NOMO-1 treated with dmso at 0.1 percent for 144 hours (cell line): Measurements from ENCODE around the gene DLG2.
"Not testable (repeated sequence)": the region's sequence is repeated elsewhere in the genome, so short reads cannot be mapped to it uniquely, and the experiment has no call there.

Experiments
- DNase-seq: peaks from one replicate; lab custom pipeline; 2025; ENCODE audit not compliant: unreplicated experiment; lab: John Stamatoyannopoulos, UW

Gene DLG2

GRCh38 chr11:83464160-83464944, 2162.8 kb downstream of the DLG2 start:
- DNase-seq: no peak

GRCh38 chr11:83459798-83460197, 2167.3 kb downstream of the DLG2 start:
- no peak for DNase-seq

- DNase-seq: no peak
These were observed 2170.6 kb downstream of the DLG2 start for GRCh38 chr11:83456566-83456965.

GRCh38 chr11:83456075-83456474, 2171.1 kb downstream of the DLG2 start:
- DNase-seq: no peak

GRCh38 chr11:83455356-83455755, 2171.8 kb downstream of the DLG2 start:
- no peak for DNase-seq

GRCh38 chr11:83454674-83455073, 2172.5 kb downstream of the DLG2 start:
- no peak for DNase-seq

- no peak for DNase-seq
These were observed 2177.7 kb downstream of the DLG2 start for GRCh38 chr11:83449338-83449913.

- no peak for DNase-seq
These were observed 2178.5 kb downstream of the DLG2 start for GRCh38 chr11:83448686-83449085.

- not testable (repeated sequence) for DNase-seq
These were observed 2183.3 kb downstream of the DLG2 start for GRCh38 chr11:83443880-83444279.

GRCh38 chr11:83441601-83442000, 2185.5 kb downstream of the DLG2 start:
- no peak for DNase-seq

- DNase-seq: no peak
These were observed 2186.0 kb downstream of the DLG2 start for GRCh38 chr11:83441171-83441570.

GRCh38 chr11:83438438-83438837, 2188.7 kb downstream of the DLG2 start:
- DNase-seq: peak; percentile 9

- no peak for DNase-seq
These were observed 2189.2 kb downstream of the DLG2 start for GRCh38 chr11:83437939-83438338.

GRCh38 chr11:83436855-83437254, 2190.3 kb downstream of the DLG2 start:
- no peak for DNase-seq

GRCh38 chr11:83434812-83435211, 2192.3 kb downstream of the DLG2 start:
- not testable (repeated sequence) for DNase-seq

- no peak for DNase-seq
These were observed 2199.2 kb downstream of the DLG2 start for GRCh38 chr11:83427943-83428342.

GRCh38 chr11:83427501-83427900, 2199.6 kb downstream of the DLG2 start:
- DNase-seq: no peak

GRCh38 chr11:83425137-83425466, 2202.0 kb downstream of the DLG2 start:
- DNase-seq: no peak

- DNase-seq: no peak
These were observed 2202.6 kb downstream of the DLG2 start for GRCh38 chr11:83424376-83425136.

- not testable (repeated sequence) for DNase-seq
These were observed 2204.5 kb downstream of the DLG2 start for GRCh38 chr11:83422641-83423040.

GRCh38 chr11:83410605-83411565, 2216.3 kb downstream of the DLG2 start:
- no peak for DNase-seq
